GM10248 (cell line): Measurements from ENCODE around the gene ME3.

Source experiments
- CTCF ChIA-PET: fragments of 300-600 bp; sonication (Branson Sonifier 250); formaldehyde crosslinking; extraction: SDS; loops from one replicate; lab custom pipeline; 2021; ENCODE audit warnings: antibody characterized with exemption; lab: Yijun Ruan, JAX
- POLR2A ChIA-PET: fragments of 350-650 bp; sonication (Branson Sonifier 250); formaldehyde crosslinking; extraction: SDS; loops from one replicate; lab custom pipeline; 2020; ENCODE audit warnings: antibody characterized with exemption; lab: Yijun Ruan, JAX
- DNase-seq: peaks from one replicate; pipeline ENCODE4 v3.0.0; 2012; ENCODE audit errors: extremely low spot score
- CTCF ChIP-seq: IDR thresholded peaks from 2 replicates; pipeline ENCODE4 v1.5.1; 2012; ENCODE audit warnings: mild to moderate bottlenecking, low read depth; ENCODE audit errors: extremely low read depth, missing control alignments, control extremely low read depth

Gene ME3

GRCh38 chr11:86717817-86718501 lies 45.5 kb upstream of the ME3 start:
- no peak for TF ChIP-seq CTCF
- DNase-seq = no peak
- ChIA-PET CTCF (interaction anchor here (0.9 kb wide), 1 partner anchor 9 kb away, joined by 3 read pairs; no protein-coding TSS in a partner anchor), POLR2A (no interaction called here)

GRCh38 chr11:86715611-86716010 lies 43.2 kb upstream of the ME3 start:
- no peak for TF ChIP-seq CTCF
- no peak for DNase-seq
- POLR2A ChIA-PET = no interaction called here
- CTCF ChIA-PET = no interaction called here

DNA sequence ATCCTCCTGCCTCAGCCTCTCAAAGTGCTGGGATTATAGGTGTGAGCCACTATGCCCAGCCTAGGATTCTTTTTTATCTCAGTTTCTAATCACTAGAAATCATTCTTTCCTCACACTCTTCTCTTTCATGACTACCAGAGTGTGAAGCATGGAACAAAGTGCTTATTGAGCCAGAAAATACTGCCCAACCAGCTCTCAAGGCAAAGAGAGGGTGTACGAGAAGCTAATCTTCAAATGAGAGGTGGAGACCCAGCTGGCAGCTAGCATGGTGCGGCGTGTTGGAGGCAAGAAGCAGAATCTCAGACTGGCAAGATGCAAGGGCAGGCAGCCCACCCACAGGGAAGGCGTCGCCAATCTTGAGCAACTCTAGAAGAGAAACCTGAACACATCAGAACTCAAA lies 41.1 kb upstream of the ME3 start:
- no peak for TF ChIP-seq CTCF
- ChIA-PET CTCF (no interaction called here), POLR2A (no interaction called here)
- no peak for DNase-seq

DNA sequence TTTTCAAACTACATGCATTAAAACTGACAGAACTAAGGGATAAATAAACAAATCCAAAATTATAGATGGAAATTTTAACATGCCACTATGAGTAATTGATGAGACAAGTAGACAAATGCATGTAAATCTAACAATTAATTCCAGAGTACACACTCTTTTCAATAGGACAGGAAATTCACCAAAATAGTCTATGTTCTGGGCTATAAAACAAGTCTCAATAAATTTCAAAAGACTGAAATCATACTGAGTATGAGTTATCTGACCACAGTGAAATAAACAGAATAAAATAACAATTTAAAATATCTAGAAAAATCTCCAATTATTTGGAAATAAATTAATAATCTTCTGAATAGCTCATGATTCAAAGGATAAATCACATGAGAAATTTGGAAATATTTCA lies 38.5 kb upstream of the ME3 start:
- POLR2A ChIA-PET = no interaction called here
- DNase-seq = no peak
- CTCF ChIA-PET = no interaction called here
- no peak for TF ChIP-seq CTCF

DNA sequence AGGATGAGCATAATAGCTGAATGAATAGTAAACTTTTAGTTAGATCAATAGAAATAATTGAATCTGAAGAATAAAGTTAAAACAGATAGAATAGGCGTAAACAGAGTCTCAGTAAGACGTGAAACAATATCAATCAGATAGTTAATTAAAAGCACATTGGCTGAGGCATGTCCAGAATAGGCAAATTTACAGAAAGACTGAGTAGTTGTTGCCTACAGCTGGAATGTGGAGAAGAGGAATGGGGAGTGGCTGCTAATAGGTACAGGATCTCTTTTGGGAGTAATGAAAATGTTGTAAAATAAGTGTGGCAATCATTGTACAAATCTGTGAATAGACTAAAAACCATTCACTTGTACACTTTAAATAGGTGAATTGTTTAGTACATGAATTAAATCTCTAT lies 36.3 kb upstream of the ME3 start:
- no peak for DNase-seq
- ChIA-PET POLR2A (no interaction called here), CTCF (interaction anchor here (1.3 kb wide), 1 partner anchor 14 kb away, joined by 4 read pairs; no protein-coding TSS in a partner anchor)
- TF ChIP-seq CTCF = no peak

DNA sequence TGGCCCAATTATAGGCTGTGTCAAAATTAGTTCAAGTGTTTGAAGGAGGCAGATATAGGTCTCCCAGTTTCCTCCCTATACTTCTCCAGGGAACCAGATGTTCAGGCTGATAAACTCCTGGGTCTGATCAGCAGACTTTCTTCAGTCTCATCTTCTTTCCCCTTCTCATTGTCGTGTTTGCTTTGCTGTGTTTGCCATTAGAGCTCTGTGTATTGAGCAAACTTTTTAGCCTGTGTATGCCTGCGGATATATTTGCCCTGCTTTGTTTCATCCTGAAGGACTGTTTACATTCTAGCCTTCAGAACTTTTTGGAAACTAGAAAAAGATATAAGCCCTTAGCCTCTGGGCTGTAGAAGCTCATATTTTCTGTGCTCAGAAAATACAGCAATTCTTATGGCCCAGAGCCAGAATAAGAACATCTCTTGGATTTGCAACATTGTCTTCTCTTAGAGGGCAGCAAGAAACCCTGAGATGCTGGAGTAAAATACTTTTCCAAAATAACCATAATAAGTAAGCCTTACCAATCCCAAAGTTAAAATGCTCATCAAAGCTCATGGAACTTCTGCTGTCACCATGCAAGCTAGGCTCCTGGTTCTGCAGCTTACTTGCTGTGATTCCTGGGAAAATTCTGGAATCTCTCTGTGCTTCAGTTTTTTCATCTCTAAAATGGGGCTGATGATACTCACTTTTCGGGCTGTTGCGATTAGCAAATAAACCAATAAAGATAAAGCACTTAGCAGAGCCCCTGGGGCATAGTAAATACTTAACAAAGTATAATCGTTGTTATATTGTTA lies 34.1 kb upstream of the ME3 start:
- no peak for TF ChIP-seq CTCF
- no peak for DNase-seq
- ChIA-PET CTCF (interaction anchor here (1.1 to 1.3 kb wide), 2 partner anchors 8 to 12 kb away, joined by 3 to 4 read pairs; no protein-coding TSS in a partner anchor), POLR2A (no interaction called here)
